GM12878 (cell line): ENCODE results near the gene PLIN3. TPM values are rescaled to one million over a fixed set of nuclear protein-coding genes. Genes with fewer than 3 reads are reported as not detected.

ENCODE experiments used
- CREB1 ChIP-seq: IDR thresholded peaks from 2 replicates; pipeline ENCODE4 v1.6.1; 2012; ENCODE audit warnings: low read depth, mild to moderate bottlenecking, inconsistent platforms
- CUX1 ChIP-seq: IDR thresholded peaks from 2 replicates; pipeline ENCODE4 v1.6.1; 2012; ENCODE audit warnings: improper control_type of control experiment, low read depth, low read length; ENCODE audit not compliant: insufficient replicate concordance
- EZH2 ChIP-seq: IDR thresholded peaks from 2 replicates; pipeline ENCODE4 v1.6.1; 2012; ENCODE audit warnings: low read depth, mild to moderate bottlenecking, control low read depth, inconsistent platforms, low read length, borderline replicate concordance; ENCODE audit not compliant: control insufficient read depth
- HCFC1 ChIP-seq: fragments of 150-350 bp; IDR thresholded peaks from 2 replicates; pipeline ENCODE4 v1.6.1; 2014; ENCODE audit warnings: low read length
- HDAC6 ChIP-seq: fragments of 200-600 bp; sonication (generic); IDR thresholded peaks from one replicate; pipeline ENCODE4 v1.8.0; 2017; ENCODE audit warnings: antibody characterized with exemption; ENCODE audit not compliant: unreplicated experiment
- IRF4 ChIP-seq: IDR thresholded peaks from 2 replicates; pipeline ENCODE4 v1.6.1; 2011; ENCODE audit warnings: low read depth, low read length
- MEF2B ChIP-seq: fragments of 450-650 bp; IDR thresholded peaks from 2 replicates; pipeline ENCODE4 v1.6.1; 2018; ENCODE audit warnings: mild to moderate bottlenecking, moderate library complexity; ENCODE audit not compliant: partially characterized antibody, poor library complexity, severe bottlenecking
- NBN ChIP-seq: fragments of 450-650 bp; IDR thresholded peaks from 2 replicates; pipeline ENCODE4 v1.6.1; 2016
- NFXL1 ChIP-seq: fragments of 450-650 bp; IDR thresholded peaks from 2 replicates; pipeline ENCODE4 v1.6.1; 2017; ENCODE audit warnings: antibody characterized with exemption, mild to moderate bottlenecking, borderline replicate concordance
- PAX5 ChIP-seq: IDR thresholded peaks from 2 replicates; pipeline ENCODE4 v1.6.1; 2011; ENCODE audit warnings: low read depth, low read length, borderline replicate concordance
- PRDM15 ChIP-seq: fragments of 450-650 bp; formaldehyde crosslinking; IDR thresholded peaks from 2 replicates; pipeline ENCODE4 v1.4.0; 2020; ENCODE audit warnings: mild to moderate bottlenecking, moderate library complexity
- RUNX3 ChIP-seq: IDR thresholded peaks from 2 replicates; pipeline ENCODE4 v1.6.1; 2012; ENCODE audit warnings: low read length, inconsistent platforms
- SIN3A ChIP-seq: IDR thresholded peaks from 2 replicates; pipeline ENCODE4 v1.6.1; 2012; ENCODE audit warnings: low read depth, low read length, improper control_type of control experiment
- SMAD1 ChIP-seq: fragments of 450-650 bp; IDR thresholded peaks from 2 replicates; pipeline ENCODE4 v1.6.1; 2018; ENCODE audit warnings: mild to moderate bottlenecking, low read depth; ENCODE audit not compliant: partially characterized antibody
- SUZ12 ChIP-seq: fragments of 200-600 bp; sonication (generic); IDR thresholded peaks from one replicate; pipeline ENCODE4 v1.6.1; 2018; ENCODE audit warnings: antibody characterized with exemption, mild to moderate bottlenecking; ENCODE audit not compliant: unreplicated experiment
- TAF1 ChIP-seq: IDR thresholded peaks from 2 replicates; pipeline ENCODE4 v1.6.1; 2011; ENCODE audit warnings: mild to moderate bottlenecking, low read depth, low read length, borderline replicate concordance
- TARDBP ChIP-seq: IDR thresholded peaks from 2 replicates; pipeline ENCODE4 v1.6.1; 2016; ENCODE audit warnings: borderline replicate concordance
- TBL1XR1 ChIP-seq: IDR thresholded peaks from 2 replicates; pipeline ENCODE4 v1.6.1; 2012; ENCODE audit warnings: low read depth, low read length, improper control_type of control experiment
- TCF7 ChIP-seq: IDR thresholded peaks from 2 replicates; pipeline ENCODE4 v1.6.1; 2014; ENCODE audit warnings: antibody characterized with exemption, borderline replicate concordance
- polyA plus RNA-seq, 11 experiments: library from polyadenylated mRNA; depleted of rRNA in 4 of 11; unstranded in 6 of 11; stranded (reverse) in 5 of 11; fragments of >200 nt; fragmentation: Nextera tagmentation in 4 of 11; fragmentation: Illumina TruSeq in 1 of 11; extraction: Ambion mirVana in 4 of 11; extraction: Trizol in 1 of 11; gene quantifications; 1 replicate in 1 of 11; 2 replicates in 10 of 11; pipeline versions ENCODE4 v1.2.1 to v1.2.3, GENCODE V29; 2011 to 2016; ENCODE audit warnings: inconsistent platforms in 2 of 11, missing spikeins in 2 of 11, low read depth in 1 of 11
- total RNA-seq, 4 experiments: library from RNA; depleted of rRNA in 3 of 4; stranded (reverse); fragments of >200 nt in 3 of 4; fragmentation: Illumina TruSeq in 1 of 4; extraction: Trizol in 1 of 4; gene quantifications; 2 replicates each; pipeline versions ENCODE4 v1.2.1 to v1.2.3, GENCODE V29; 2013 to 2021
- TF ChIP-seq, protein P1 (sequence below): IDR thresholded peaks from 2 replicates; pipeline ENCODE4 v1.6.1; 2012; ENCODE audit warnings: low read depth, low read length, improper control_type of control experiment

Gene PLIN3
- total and polyA plus RNA-seq, 10 of the 15 experiments (the other 5 are each of a cell fraction or from before 2014, with no cell fraction given) = 7.7 to 71.4 (median 66.8) TPM

DNA sequence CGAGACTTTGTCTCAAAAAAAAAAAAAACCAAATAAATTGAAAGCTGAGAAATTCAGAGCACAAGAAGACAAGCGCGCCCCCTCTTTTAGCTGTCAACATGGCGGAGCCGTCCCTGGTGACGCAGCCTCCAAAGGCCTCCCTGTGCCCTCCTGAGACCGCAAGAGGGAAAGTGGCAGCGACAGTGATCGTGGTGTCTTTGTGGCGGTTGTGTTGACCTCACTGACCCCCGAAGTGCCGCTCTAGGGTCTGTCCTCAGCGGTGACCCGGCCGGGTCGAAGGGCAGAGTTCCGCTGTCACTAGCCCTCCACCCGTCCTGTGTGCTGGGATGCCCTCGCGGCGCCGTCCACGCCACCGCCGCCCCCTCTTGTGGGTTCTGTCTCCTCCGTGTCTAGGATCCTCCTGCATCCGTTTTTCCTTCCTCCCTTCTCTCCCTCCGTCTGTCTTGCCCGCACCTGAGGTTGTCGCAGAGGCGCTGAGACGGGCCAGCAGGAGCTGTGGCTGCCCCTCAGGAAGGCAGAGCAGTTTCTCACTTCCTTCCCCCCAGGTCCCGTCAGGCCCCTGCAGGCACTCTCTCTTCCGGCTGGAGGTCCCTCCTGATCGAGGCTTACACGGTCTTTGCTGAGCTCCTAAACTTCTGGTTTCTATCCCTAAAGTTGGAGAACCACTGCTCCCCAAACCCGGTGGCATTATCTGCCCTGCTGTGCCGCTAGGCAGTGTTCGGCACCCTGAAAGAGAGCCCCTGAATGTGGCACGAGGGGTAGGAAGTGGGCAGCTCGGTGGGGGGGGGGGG lies 49.0 kb upstream of the PLIN3 start (continued):
- TF ChIP-seq, protein P1, sequence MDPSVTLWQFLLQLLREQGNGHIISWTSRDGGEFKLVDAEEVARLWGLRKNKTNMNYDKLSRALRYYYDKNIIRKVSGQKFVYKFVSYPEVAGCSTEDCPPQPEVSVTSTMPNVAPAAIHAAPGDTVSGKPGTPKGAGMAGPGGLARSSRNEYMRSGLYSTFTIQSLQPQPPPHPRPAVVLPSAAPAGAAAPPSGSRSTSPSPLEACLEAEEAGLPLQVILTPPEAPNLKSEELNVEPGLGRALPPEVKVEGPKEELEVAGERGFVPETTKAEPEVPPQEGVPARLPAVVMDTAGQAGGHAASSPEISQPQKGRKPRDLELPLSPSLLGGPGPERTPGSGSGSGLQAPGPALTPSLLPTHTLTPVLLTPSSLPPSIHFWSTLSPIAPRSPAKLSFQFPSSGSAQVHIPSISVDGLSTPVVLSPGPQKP = no peak
- TF ChIP-seq CREB1 = no peak
- TF ChIP-seq CUX1 = no peak
- TF ChIP-seq MEF2B = no peak
- TF ChIP-seq TBL1XR1 = no peak
- no peak for TF ChIP-seq SMAD1
- 0 out of 2 replicates have a peak, but pooled peaks have one; percentile 6 for TF ChIP-seq IRF4
- TF ChIP-seq NBN = no peak
- TF ChIP-seq EZH2 = no peak
- no peak for TF ChIP-seq HCFC1
- no peak for TF ChIP-seq SUZ12
- no peak for TF ChIP-seq HDAC6
- TF ChIP-seq TARDBP = no peak
- no peak for TF ChIP-seq PRDM15
- no peak for TF ChIP-seq TCF7
- TF ChIP-seq SIN3A = no peak
- 0 out of 2 replicates have a peak, but pooled peaks have one; percentile 5 for TF ChIP-seq RUNX3
- no peak for TF ChIP-seq NFXL1
- TF ChIP-seq TAF1 = peak; percentile 38; the same call in 1 of the 2 replicates
- TF ChIP-seq PAX5 = no peak
